ENCODE data around the gene PAXX.
"Not testable (repeated sequence)": the region's sequence is repeated elsewhere in the genome, so short reads cannot be mapped to it uniquely, and the experiment has no call there.

PAXX gene

DNA sequence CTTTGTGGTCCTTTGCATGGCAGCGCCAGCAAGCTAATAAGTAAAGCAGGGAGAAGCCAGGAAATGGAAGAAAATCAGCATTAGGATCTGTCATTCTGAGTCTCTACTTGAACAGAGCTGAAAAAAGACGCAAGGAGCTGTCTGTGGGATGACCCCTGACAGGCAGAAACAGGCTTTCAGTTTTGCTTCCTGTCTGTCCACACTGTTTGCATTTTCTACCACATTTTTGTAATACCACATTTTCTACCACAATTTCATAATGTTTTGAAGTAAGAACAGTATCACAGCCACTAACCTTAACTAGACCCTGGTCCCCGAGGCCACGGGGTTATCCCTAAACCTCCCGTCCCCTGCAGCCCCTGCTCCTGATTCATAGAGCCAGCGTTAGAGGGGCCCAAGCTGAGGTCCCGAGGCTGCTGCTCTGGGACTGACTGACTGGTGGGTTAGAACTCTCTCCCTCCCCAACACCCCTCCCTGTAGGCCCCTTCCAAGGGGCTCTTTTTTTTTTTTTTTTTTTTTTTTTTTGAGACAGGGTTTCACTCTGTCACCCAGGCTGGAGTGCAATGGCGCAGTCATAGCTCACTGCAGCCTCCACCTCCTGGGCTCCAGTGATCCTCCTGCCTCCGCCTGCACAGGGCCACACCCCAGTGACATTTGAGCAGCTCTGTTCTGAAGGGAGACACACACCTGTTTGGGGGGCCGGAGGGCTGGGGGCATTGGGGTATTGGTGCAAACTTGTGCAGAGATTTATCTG, 8.1 kb downstream of the PAXX start:
- DNase-seq, result peak; percentile 79
- Histone ChIP-seq H3K79me1 (replicated peaks; ENCODE audit: low read length, poor library complexity, severe bottlenecking) (no peaks in the 10 kb centered on the region), H2BK15ac (ENCODE audit: low read depth, poor library complexity, severe bottlenecking) (no peak overlapping the region)

DNA sequence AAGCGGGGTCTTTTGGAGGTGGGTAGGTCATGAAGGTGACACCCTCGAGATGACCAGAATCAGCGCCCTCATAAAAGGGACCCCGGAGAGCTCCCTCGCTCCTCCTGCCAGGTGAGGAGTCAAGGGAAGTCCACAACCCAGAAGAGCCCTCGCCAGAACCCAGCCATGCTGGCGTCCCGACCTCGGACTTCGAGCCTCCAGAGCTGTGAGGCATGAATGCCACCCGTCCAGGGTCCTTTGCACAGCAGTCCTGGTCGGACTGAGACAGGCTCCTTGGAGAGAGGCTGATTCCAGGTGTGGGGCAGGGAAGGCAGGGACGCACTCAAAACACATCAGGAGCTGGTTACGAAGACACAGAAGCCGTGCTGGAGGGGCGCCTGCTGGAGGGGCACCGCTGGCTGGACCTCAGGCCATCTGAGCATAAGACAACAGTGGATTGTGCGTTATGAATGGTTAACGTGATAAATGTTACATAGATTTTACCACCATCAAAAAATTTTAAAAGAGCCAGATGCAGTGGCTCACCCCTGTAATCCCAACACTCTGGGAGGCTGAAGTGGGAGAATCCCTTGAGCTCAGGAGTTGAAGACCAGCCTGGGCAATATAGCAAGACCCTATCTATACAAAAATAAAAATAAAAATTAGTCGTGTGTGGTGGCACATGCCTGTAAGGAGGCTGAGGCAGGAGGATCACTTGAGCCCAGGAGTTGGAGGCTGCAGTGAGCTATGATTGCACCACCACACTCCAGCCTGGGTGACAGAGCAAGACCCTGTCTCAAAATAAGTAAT, 9.8 kb downstream of the PAXX start:
- H2BK12ac ChIP-seq (ENCODE audit: low read length in 2 of 2), result peak overlapping the region in 1 of 2 experiments; percentile 35
- H3K9me3 ChIP-seq (ENCODE audit: control insufficient read depth, low read length), result no peaks in the 10 kb centered on the region
- no peak overlapping the region for H3K4me2 ChIP-seq (ENCODE audit: low read length, poor library complexity, severe bottlenecking)
- peak overlapping the region in 1 of 2 experiments; percentile 31 for H3K4ac ChIP-seq (ENCODE audit: low read depth in 1 of 2, low read length in 2 of 2)
- peak overlapping the region; percentile 47 for H4K91ac ChIP-seq (ENCODE audit: low read length)
- H3K79me1 ChIP-seq (replicated peaks; ENCODE audit: low read length, poor library complexity, severe bottlenecking), result no peaks in the 10 kb centered on the region
- no peak for DNase-seq
- peaks cover 0 to 3% of the 10 kb centered on the region in 2 experiments for H3K27me3 ChIP-seq (ENCODE audit: control insufficient read depth in 1 of 2, insufficient read depth in 1 of 2, low read length in 2 of 2)
- H2AFZ ChIP-seq (ENCODE audit: low read depth, low read length), result no peak overlapping the region
- H2AK5ac ChIP-seq (ENCODE audit: low read length, severe bottlenecking), result no peak overlapping the region
- H2BK120ac ChIP-seq (ENCODE audit: low read depth, low read length), result no peak overlapping the region
- H3K9ac ChIP-seq (ENCODE audit: low read length), result no peak overlapping the region
- no peak overlapping the region for H3K14ac ChIP-seq (ENCODE audit: low read length in 2 of 2)
- no peak overlapping the region for H4K8ac ChIP-seq (ENCODE audit: low read length)
- H3K27ac ChIP-seq (ENCODE audit: low read length, poor library complexity, severe bottlenecking), result no peak overlapping the region
- H3K23ac ChIP-seq (ENCODE audit: low read length in 2 of 2), result no peak overlapping the region
- 93% methylated on average over 17 of the region's 20 CpGs for WGBS
- no peaks in the 10 kb centered on the region for H3K36me3 ChIP-seq (ENCODE audit: control insufficient read depth in 1 of 2, insufficient read depth in 2 of 2, low read depth in 1 of 2, low read length in 2 of 2)
- H3K18ac ChIP-seq (ENCODE audit: low read depth in 1 of 2, low read length in 2 of 2), result no peak overlapping the region
- H2BK15ac ChIP-seq (ENCODE audit: low read depth, poor library complexity, severe bottlenecking), result peak overlapping the region; percentile 67
- H3K4me3 ChIP-seq (ENCODE audit: insufficient read depth in 1 of 2, low read depth in 1 of 2, low read length in 2 of 2), result no peak overlapping the region
- no peak overlapping the region for H2BK5ac ChIP-seq (ENCODE audit: low read depth, low read length, poor library complexity, severe bottlenecking)
- peaks cover 34% of the 10 kb centered on the region for H3K4me1 ChIP-seq (ENCODE audit: control insufficient read depth, insufficient read depth, low read depth, low read length)

More for the DNA sequence above, 8.1 kb downstream of the PAXX start:
- Histone ChIP-seq H3K4ac (ENCODE audit: low read depth in 1 of 2, low read length in 2 of 2) (no peak overlapping the region), H3K9ac (ENCODE audit: low read length) (no peak overlapping the region), H2AK5ac (ENCODE audit: low read length, severe bottlenecking) (no peak overlapping the region), H4K8ac (ENCODE audit: low read length) (peak overlapping the region; percentile 83), H2BK5ac (ENCODE audit: low read depth, low read length, poor library complexity, severe bottlenecking) (no peak overlapping the region), H3K4me3 (ENCODE audit: insufficient read depth in 1 of 2, low read depth in 1 of 2, low read length in 2 of 2) (no peak overlapping the region), H3K27me3 (ENCODE audit: control insufficient read depth in 1 of 2, insufficient read depth in 1 of 2, low read length in 2 of 2) (peaks cover 0 to 5% of the 10 kb centered on the region in 2 experiments), H2AFZ (ENCODE audit: low read depth, low read length) (no peak overlapping the region), H4K91ac (ENCODE audit: low read length) (no peak overlapping the region), H3K4me2 (ENCODE audit: low read length, poor library complexity, severe bottlenecking) (peak overlapping the region; percentile 13), H2BK12ac (ENCODE audit: low read length in 2 of 2) (peak overlapping the region in 1 of 2 experiments; percentile 68), H3K23ac (ENCODE audit: low read length in 2 of 2) (no peak overlapping the region), H3K18ac (ENCODE audit: low read depth in 1 of 2, low read length in 2 of 2) (no peak overlapping the region), H3K36me3 (ENCODE audit: control insufficient read depth in 1 of 2, insufficient read depth in 2 of 2, low read depth in 1 of 2, low read length in 2 of 2) (peaks cover 0 to 7% of the 10 kb centered on the region in 2 experiments), H2BK120ac (ENCODE audit: low read depth, low read length) (no peak overlapping the region), H3K14ac (ENCODE audit: low read length in 2 of 2) (no peak overlapping the region), H3K9me3 (ENCODE audit: control insufficient read depth, low read length) (no peaks in the 10 kb centered on the region), H3K27ac (ENCODE audit: low read length, poor library complexity, severe bottlenecking) (peak overlapping the region; percentile 72), H3K4me1 (ENCODE audit: control insufficient read depth, insufficient read depth, low read depth, low read length) (peaks cover 47% of the 10 kb centered on the region)
- WGBS, result 66% methylated on average over 10 of the region's 10 CpGs

DNA sequence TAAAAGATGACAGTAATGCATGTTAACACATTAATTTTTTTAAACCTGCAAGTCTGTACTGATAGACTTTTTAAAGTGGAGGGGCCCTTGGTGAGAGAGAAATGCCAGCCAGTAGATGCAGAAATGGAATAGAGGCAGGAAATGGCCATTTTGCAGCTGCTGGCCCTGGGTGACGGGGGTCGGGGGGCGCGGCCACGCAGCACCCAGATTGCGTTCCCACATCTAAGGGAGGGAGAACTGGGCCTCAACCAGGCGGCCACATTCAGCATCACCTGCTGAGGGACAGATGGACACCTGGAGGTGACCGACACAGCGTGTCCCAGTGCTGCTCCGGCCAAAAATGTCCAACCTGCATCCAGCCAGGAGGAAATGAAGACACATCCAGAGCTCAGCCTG, 10.4 kb downstream of the PAXX start:
- H3K4ac ChIP-seq (ENCODE audit: low read depth in 1 of 2, low read length in 2 of 2), result no peak overlapping the region
- no peak overlapping the region for H3K23ac ChIP-seq (ENCODE audit: low read length in 2 of 2)
- peaks cover 34% of the 10 kb centered on the region for H3K4me1 ChIP-seq (ENCODE audit: control insufficient read depth, insufficient read depth, low read depth, low read length)
- H3K27me3 ChIP-seq (ENCODE audit: control insufficient read depth in 1 of 2, insufficient read depth in 1 of 2, low read length in 2 of 2), result no peaks in the 10 kb centered on the region
- no peak overlapping the region for H3K27ac ChIP-seq (ENCODE audit: low read length, poor library complexity, severe bottlenecking)
- H3K36me3 ChIP-seq (ENCODE audit: control insufficient read depth in 1 of 2, insufficient read depth in 2 of 2, low read depth in 1 of 2, low read length in 2 of 2), result no peaks in the 10 kb centered on the region
- H3K18ac ChIP-seq (ENCODE audit: low read depth in 1 of 2, low read length in 2 of 2), result no peak overlapping the region
- no peak for DNase-seq
- H3K9ac ChIP-seq (ENCODE audit: low read length), result no peak overlapping the region
- peak overlapping the region in 1 of 2 experiments; percentile 21 for H2BK12ac ChIP-seq (ENCODE audit: low read length in 2 of 2)
- peak overlapping the region; percentile 47 for H4K91ac ChIP-seq (ENCODE audit: low read length)
- H3K9me3 ChIP-seq (ENCODE audit: control insufficient read depth, low read length), result no peaks in the 10 kb centered on the region
- H2BK120ac ChIP-seq (ENCODE audit: low read depth, low read length), result no peak overlapping the region
- H3K14ac ChIP-seq (ENCODE audit: low read length in 2 of 2), result no peak overlapping the region
- no peak overlapping the region for H4K8ac ChIP-seq (ENCODE audit: low read length)
- H2BK5ac ChIP-seq (ENCODE audit: low read depth, low read length, poor library complexity, severe bottlenecking), result no peak overlapping the region
- no peak overlapping the region for H2AK5ac ChIP-seq (ENCODE audit: low read length, severe bottlenecking)
- H3K79me1 ChIP-seq (replicated peaks; ENCODE audit: low read length, poor library complexity, severe bottlenecking), result no peaks in the 10 kb centered on the region
- H3K4me2 ChIP-seq (ENCODE audit: low read length, poor library complexity, severe bottlenecking), result no peak overlapping the region
- no peak overlapping the region for H3K4me3 ChIP-seq (ENCODE audit: insufficient read depth in 1 of 2, low read depth in 1 of 2, low read length in 2 of 2)
- 93% methylated on average over 10 of the region's 10 CpGs for WGBS
- no peak overlapping the region for H2BK15ac ChIP-seq (ENCODE audit: low read depth, poor library complexity, severe bottlenecking)
- no peak overlapping the region for H2AFZ ChIP-seq (ENCODE audit: low read depth, low read length)

DNA sequence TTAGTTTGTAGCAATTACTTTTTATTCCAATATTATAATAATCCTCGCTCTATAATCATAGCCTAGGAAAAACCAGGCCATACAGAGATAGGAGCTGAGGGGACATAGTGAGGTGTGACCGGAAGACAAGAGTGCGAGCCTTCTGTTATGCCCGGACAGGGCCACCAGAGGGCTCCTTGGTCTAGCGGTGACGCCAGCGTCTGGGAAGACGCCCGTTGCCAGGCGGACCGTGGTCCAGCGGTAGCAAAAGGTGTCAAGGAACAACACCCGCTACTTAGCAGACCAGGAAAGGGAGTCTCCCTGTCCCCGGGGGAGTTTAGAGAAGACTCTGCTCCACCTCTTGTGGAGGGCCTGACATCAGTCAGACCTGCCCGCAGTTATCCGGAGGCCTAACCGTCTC, 12.1 kb downstream of the PAXX start:
- H3K23ac ChIP-seq (ENCODE audit: low read length in 2 of 2); H3K9ac ChIP-seq (ENCODE audit: low read length); H3K9me3 ChIP-seq (ENCODE audit: control insufficient read depth, low read length); H3K18ac ChIP-seq (ENCODE audit: low read depth in 1 of 2, low read length in 2 of 2); H2BK120ac ChIP-seq (ENCODE audit: low read depth, low read length); H3K4me2 ChIP-seq (ENCODE audit: low read length, poor library complexity, severe bottlenecking); H3K4me3 ChIP-seq (ENCODE audit: insufficient read depth in 1 of 2, low read depth in 1 of 2, low read length in 2 of 2); H2AK5ac ChIP-seq (ENCODE audit: low read length, severe bottlenecking); H3K14ac ChIP-seq (ENCODE audit: low read length in 2 of 2); H3K4ac ChIP-seq (ENCODE audit: low read depth in 1 of 2, low read length in 2 of 2); H2BK12ac ChIP-seq (ENCODE audit: low read length in 2 of 2); H4K8ac ChIP-seq (ENCODE audit: low read length); H3K79me1 ChIP-seq (replicated peaks; ENCODE audit: low read length, poor library complexity, severe bottlenecking); H3K27me3 ChIP-seq (ENCODE audit: control insufficient read depth in 1 of 2, insufficient read depth in 1 of 2, low read length in 2 of 2); DNase-seq; H4K91ac ChIP-seq (ENCODE audit: low read length); H2BK5ac ChIP-seq (ENCODE audit: low read depth, low read length, poor library complexity, severe bottlenecking); H2AFZ ChIP-seq (ENCODE audit: low read depth, low read length); H3K27ac ChIP-seq (ENCODE audit: low read length, poor library complexity, severe bottlenecking); H2BK15ac ChIP-seq (ENCODE audit: low read depth, poor library complexity, severe bottlenecking); H3K36me3 ChIP-seq (ENCODE audit: control insufficient read depth in 1 of 2, insufficient read depth in 2 of 2, low read depth in 1 of 2, low read length in 2 of 2): not testable (repeated sequence)
- WGBS, result 21% methylated on average over 15 of the region's 17 CpGs
- peaks cover 36% of the 10 kb centered on the region for H3K4me1 ChIP-seq (ENCODE audit: control insufficient read depth, insufficient read depth, low read depth, low read length)

All from mesenchymal stem cell (in vitro differentiated cells and primary cell).